Nephron progenitor cell (in vitro differentiated cells): ENCODE results near the gene IGF2R.

Experiments
- DNase-seq: peaks from one replicate; pipeline ENCODE4 v3.0.0; 2021
- H3K27ac Mint-ChIP-seq: 2 replicates; pipeline ENCODE4 v1.8.0; 2021; ENCODE audit warnings: mild to moderate bottlenecking, moderate library complexity, mixed read lengths
- H3K27me3 Mint-ChIP-seq: 2 replicates; pipeline ENCODE4 v1.8.0; 2021; ENCODE audit warnings: mild to moderate bottlenecking, low read depth, mixed read lengths; ENCODE audit not compliant: poor library complexity
- H3K36me3 Mint-ChIP-seq: 2 replicates; pipeline ENCODE4 v1.8.0; 2021; ENCODE audit warnings: low read depth, mixed read lengths
- H3K4me1 Mint-ChIP-seq: 2 replicates; pipeline ENCODE4 v1.8.0; 2021; ENCODE audit warnings: mixed read lengths
- H3K4me3 Mint-ChIP-seq: 2 replicates; pipeline ENCODE4 v1.8.0; 2021; ENCODE audit warnings: mild to moderate bottlenecking, moderate library complexity, mixed read lengths
- H3K9me3 Mint-ChIP-seq: 2 replicates; pipeline ENCODE4 v1.8.0; 2021; ENCODE audit warnings: mild to moderate bottlenecking, moderate library complexity, mixed read lengths
- CTCF ChIP-seq: fragments of 200-600 bp; sonication (generic); IDR thresholded peaks from 2 replicates; pipeline ENCODE4 v1.5.0; 2021; ENCODE audit warnings: antibody characterized with exemption

IGF2R gene

GRCh38 chr6:160054913-160055312 lies 86.0 kb downstream of the IGF2R start:
- H3K27ac Mint-ChIP-seq = no peak overlapping the region
- H3K9me3 Mint-ChIP-seq = peaks cover 27% of the 10 kb centered on the region
- no peak overlapping the region for H3K4me3 Mint-ChIP-seq
- no peaks in the 10 kb centered on the region for H3K4me1 Mint-ChIP-seq
- no peak for TF ChIP-seq CTCF
- peaks cover 3% of the 10 kb centered on the region for H3K27me3 Mint-ChIP-seq
- peaks cover 77% of the 10 kb centered on the region for H3K36me3 Mint-ChIP-seq
- no peak for DNase-seq

GRCh38 chr6:160055378-160055777 lies 86.5 kb downstream of the IGF2R start:
- H3K36me3 Mint-ChIP-seq = peaks cover 73% of the 10 kb centered on the region

GRCh38 chr6:160055813-160056212 lies 86.9 kb downstream of the IGF2R start:
- no peak for DNase-seq
- H3K9me3 Mint-ChIP-seq = peaks cover 23% of the 10 kb centered on the region
- H3K27me3 Mint-ChIP-seq = peaks cover 3% of the 10 kb centered on the region
- no peak for TF ChIP-seq CTCF
- peaks cover 73% of the 10 kb centered on the region for H3K36me3 Mint-ChIP-seq
- no peak overlapping the region for H3K4me3 Mint-ChIP-seq
- H3K27ac Mint-ChIP-seq = no peak overlapping the region
- H3K4me1 Mint-ChIP-seq = no peaks in the 10 kb centered on the region

More at GRCh38 chr6:160055378-160055777, 86.5 kb downstream of the IGF2R start:
- Mint-ChIP-seq H3K4me1 (no peaks in the 10 kb centered on the region), H3K27me3 (peaks cover 3% of the 10 kb centered on the region), H3K4me3 (no peak overlapping the region), H3K27ac (no peak overlapping the region), H3K9me3 (peaks cover 27% of the 10 kb centered on the region)
- no peak for TF ChIP-seq CTCF
- no peak for DNase-seq

GRCh38 chr6:160057080-160057479 lies 88.2 kb downstream of the IGF2R start:
- TF ChIP-seq CTCF = no peak
- Mint-ChIP-seq H3K4me3 (no peak overlapping the region), H3K27me3 (no peaks in the 10 kb centered on the region), H3K9me3 (peaks cover 11% of the 10 kb centered on the region), H3K27ac (no peak overlapping the region), H3K4me1 (no peaks in the 10 kb centered on the region), H3K36me3 (peaks cover 70% of the 10 kb centered on the region)
- DNase-seq = no peak

- peaks cover 65% of the 10 kb centered on the region for H3K36me3 Mint-ChIP-seq
- no peaks in the 10 kb centered on the region for H3K4me1 Mint-ChIP-seq
- no peak for DNase-seq
- H3K4me3 Mint-ChIP-seq = no peak overlapping the region
- H3K27me3 Mint-ChIP-seq = no peaks in the 10 kb centered on the region
- no peak overlapping the region for H3K27ac Mint-ChIP-seq
- H3K9me3 Mint-ChIP-seq = no peaks in the 10 kb centered on the region
- TF ChIP-seq CTCF = no peak
Measured at GRCh38 chr6:160058603-160059215, 89.8 kb downstream of the IGF2R start.

GRCh38 chr6:160060221-160060620 lies 91.3 kb downstream of the IGF2R start:
- no peak for DNase-seq
- Mint-ChIP-seq H3K4me1 (no peaks in the 10 kb centered on the region), H3K27ac (peak overlapping the region; percentile 49), H3K27me3 (no peaks in the 10 kb centered on the region), H3K4me3 (no peak overlapping the region), H3K36me3 (peaks cover 65% of the 10 kb centered on the region), H3K9me3 (no peaks in the 10 kb centered on the region)
- no peak for TF ChIP-seq CTCF
